Uterus (tissue), 2 donors: ENCODE data around the gene SIGLEC10.

Experiments
- CTCF ChIP-seq, 4 experiments: fragments of 200-600 bp in 2 of 4; fragments of 450-650 bp in 2 of 4; sonication (generic) in 2 of 4; IDR thresholded peaks; one replicate each; pipeline ENCODE4 v1.5.1; 2016 to 2019; ENCODE audit warnings: antibody characterized with exemption in 4 of 4, mild to moderate bottlenecking in 2 of 4, moderate library complexity in 1 of 4
- POLR2A ChIP-seq, 2 donors: fragments of 450-650 bp; IDR thresholded peaks; one replicate each; pipeline ENCODE4 v1.6.1; 2016; ENCODE audit warnings: antibody characterized with exemption in 2 of 2, mild to moderate bottlenecking in 1 of 2, moderate library complexity in 1 of 2

GRCh38 chr19:51382004-51382403, 35.4 kb downstream of the SIGLEC10 start:
- TF ChIP-seq CTCF (IDR thresholded peaks at IDR 0.05) (no peak), POLR2A (IDR thresholded peaks at IDR 0.05) (no peak)
